Measurements from ENCODE around the gene PPM1L. TPM values are rescaled to one million over a fixed set of nuclear protein-coding genes. Genes with fewer than 3 reads are reported as not detected.

The PPM1L gene
- total RNA-seq, 1 experiment from 2014 or later = 7.3 TPM

DNA sequence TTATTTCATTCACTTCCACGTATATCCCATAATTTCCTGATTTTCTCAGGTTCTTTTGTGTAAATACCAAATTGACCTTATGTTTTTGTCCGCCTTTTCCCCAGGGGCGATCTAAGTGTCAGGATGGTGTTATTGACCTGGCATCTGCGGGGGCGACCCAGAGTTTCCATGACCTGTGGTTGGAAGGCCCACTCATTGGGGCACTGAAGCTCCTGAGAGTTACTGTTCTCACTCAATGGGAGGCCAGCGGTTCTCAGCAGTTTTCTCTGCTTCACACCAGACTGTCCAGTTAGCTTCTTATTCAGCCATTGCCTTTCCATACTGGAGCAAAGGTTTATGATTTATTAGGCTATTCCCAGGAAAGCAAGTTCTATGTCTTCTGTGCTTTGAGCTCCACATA, 295.8 kb downstream of the PPM1L start:
- H3K27ac ChIP-seq (ENCODE audit: insufficient read length, low read depth, low read length) = no peak overlapping the region
- Mint-ChIP-seq H3K36me3 (ENCODE audit: insufficient read depth in 1 of 3, low read depth in 3 of 3) (no peaks in the 10 kb centered on the region), H3K27ac (peak overlapping the region in 2 of 3 experiments; percentile 14 to 78; a peak in 2 of 7 replicates), H3K9me3 (peaks cover 2 to 3% of the 10 kb centered on the region in 2 experiments; a peak in 1 of 5 replicates), H3K27me3 (ENCODE audit: low read depth) (no peaks in the 10 kb centered on the region), H3K4me1 (peaks cover 3 to 6% of the 10 kb centered on the region in 2 experiments; a peak in 1 of 4 replicates), H3K4me3 (no peak overlapping the region)
- no peak overlapping the region for H2AFZ ChIP-seq (ENCODE audit: low read length)
- H4K20me1 ChIP-seq (ENCODE audit: control insufficient read depth, insufficient read depth, insufficient read length) = no peaks in the 10 kb centered on the region
- H3K9me3 ChIP-seq (ENCODE audit: control insufficient read depth, low read depth, low read length) = no peaks in the 10 kb centered on the region
- H3K27me3 ChIP-seq (ENCODE audit: insufficient read depth, low read length) = no peaks in the 10 kb centered on the region
- H3T11ph ChIP-seq (ENCODE audit: low read length) = no peak overlapping the region
- H4K5ac ChIP-seq (ENCODE audit: insufficient read length, low read depth, low read length) = no peak overlapping the region
- WGBS (ENCODE audit: extremely low coverage, insufficient read length, low lambda C conversion rate) = no CpG with 5 or more reads among the region's 6 CpGs
- no peak overlapping the region for H2BK15ac ChIP-seq (ENCODE audit: low read depth, low read length)
- no peak overlapping the region for H2BK12ac ChIP-seq (ENCODE audit: insufficient read length, low read depth, low read length)
- no peak overlapping the region for H3K4ac ChIP-seq (ENCODE audit: low read depth, low read length)
- H3K79me2 ChIP-seq (ENCODE audit: insufficient read depth, low read length) = no peaks in the 10 kb centered on the region
- no peak overlapping the region for H2BK120ac ChIP-seq (ENCODE audit: low read depth, low read length, poor library complexity, severe bottlenecking)
- no peak overlapping the region for H2BK5ac ChIP-seq (ENCODE audit: insufficient read length, low read length)
- no peaks in the 10 kb centered on the region for H3K23me2 ChIP-seq (ENCODE audit: insufficient read length, low read depth, low read length, poor library complexity, severe bottlenecking)
- TF ChIP-seq, protein P1, sequence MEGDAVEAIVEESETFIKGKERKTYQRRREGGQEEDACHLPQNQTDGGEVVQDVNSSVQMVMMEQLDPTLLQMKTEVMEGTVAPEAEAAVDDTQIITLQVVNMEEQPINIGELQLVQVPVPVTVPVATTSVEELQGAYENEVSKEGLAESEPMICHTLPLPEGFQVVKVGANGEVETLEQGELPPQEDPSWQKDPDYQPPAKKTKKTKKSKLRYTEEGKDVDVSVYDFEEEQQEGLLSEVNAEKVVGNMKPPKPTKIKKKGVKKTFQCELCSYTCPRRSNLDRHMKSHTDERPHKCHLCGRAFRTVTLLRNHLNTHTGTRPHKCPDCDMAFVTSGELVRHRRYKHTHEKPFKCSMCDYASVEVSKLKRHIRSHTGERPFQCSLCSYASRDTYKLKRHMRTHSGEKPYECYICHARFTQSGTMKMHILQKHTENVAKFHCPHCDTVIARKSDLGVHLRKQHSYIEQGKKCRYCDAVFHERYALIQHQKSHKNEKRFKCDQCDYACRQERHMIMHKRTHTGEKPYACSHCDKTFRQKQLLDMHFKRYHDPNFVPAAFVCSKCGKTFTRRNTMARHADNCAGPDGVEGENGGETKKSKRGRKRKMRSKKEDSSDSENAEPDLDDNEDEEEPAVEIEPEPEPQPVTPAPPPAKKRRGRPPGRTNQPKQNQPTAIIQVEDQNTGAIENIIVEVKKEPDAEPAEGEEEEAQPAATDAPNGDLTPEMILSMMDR (conservative IDR thresholded peaks at IDR 0.05) = no peak
- no peaks in the 10 kb centered on the region for H3K79me1 ChIP-seq (ENCODE audit: insufficient read depth, low read depth, low read length, poor library complexity, severe bottlenecking)
- H3K56ac ChIP-seq (ENCODE audit: insufficient read length, low read depth, low read length) = no peak overlapping the region
- H4K91ac ChIP-seq (ENCODE audit: insufficient read length, low read depth, low read length) = no peak overlapping the region
- no peak overlapping the region for H3K4me2 ChIP-seq (ENCODE audit: insufficient read depth, insufficient read length, low read length)
- H3K18ac ChIP-seq (ENCODE audit: insufficient read length, low read depth, low read length) = no peak overlapping the region
- no peak overlapping the region for H3K9ac ChIP-seq (ENCODE audit: extremely low read depth, insufficient read length, low read length)
- H2BK20ac ChIP-seq (ENCODE audit: low read depth, low read length, poor library complexity, severe bottlenecking) = no peak overlapping the region
- no peak overlapping the region for H3K14ac ChIP-seq (ENCODE audit: insufficient read depth, low read length)
- H3K4me1 ChIP-seq (ENCODE audit: insufficient read depth, low read length) = no peaks in the 10 kb centered on the region
- H4K8ac ChIP-seq (replicated peaks; ENCODE audit: insufficient read length, low read depth, low read length) = no peak overlapping the region
- H2AK5ac ChIP-seq (ENCODE audit: insufficient read length, low read length) = no peak overlapping the region
- DNase-seq = no peak
- no peak overlapping the region for H3K23ac ChIP-seq (ENCODE audit: insufficient read length, low read depth, low read length)
